Thoracic aorta (tissue), 2 donors: ENCODE measurements around the gene ARHGAP18. TPM values are rescaled to one million over a fixed set of nuclear protein-coding genes. Genes with fewer than 3 reads are reported as not detected.

Experiments
- ATAC-seq: fragments of 150-250 bp; one replicate; pipeline ENCODE4 v1.8.0; 2017; ENCODE audit warnings: low read depth; ENCODE audit not compliant: insufficient number of reproducible peaks, low FRiP score
- DNase-seq: peaks from one replicate; pipeline ENCODE4 v3.0.0-alpha.2; 2020; ENCODE audit warnings: low spot score
- H3K27ac ChIP-seq, 2 donors: fragments of 200-600 bp; sonication (generic); 1 replicate in 1 of 2; 2 replicates in 1 of 2; pipeline ENCODE4 v1.5.1; 2016; ENCODE audit warnings: mild to moderate bottlenecking in 2 of 2, moderate library complexity in 2 of 2
- H3K27me3 ChIP-seq: fragments of 200-600 bp; sonication (generic); replicated peaks from 2 replicates; pipeline ENCODE4 v1.6.0; 2016; ENCODE audit warnings: mild to moderate bottlenecking; ENCODE audit not compliant: insufficient read depth
- H3K36me3 ChIP-seq: fragments of 200-600 bp; sonication (generic); one replicate; pipeline ENCODE4 v1.5.1; 2016
- H3K4me1 ChIP-seq, 2 donors: fragments of 200-600 bp; sonication (generic); 1 replicate in 1 of 2; 2 replicates in 1 of 2; pipeline versions ENCODE4 v1.5.1 to v1.6.0; 2016; ENCODE audit warnings: low read depth in 2 of 2, mild to moderate bottlenecking in 1 of 2; ENCODE audit not compliant: control insufficient read depth in 1 of 2
- H3K4me3 ChIP-seq: fragments of 200-600 bp; sonication (generic); 2 replicates; pipeline ENCODE4 v1.5.1; 2016; ENCODE audit warnings: mild to moderate bottlenecking
- H3K9me3 ChIP-seq: fragments of 200-600 bp; sonication (generic); 2 replicates; pipeline ENCODE4 v1.5.1; 2016
- CTCF ChIP-seq: fragments of 200-600 bp; sonication (generic); IDR thresholded peaks from one replicate; pipeline ENCODE4 v1.5.1; 2019; ENCODE audit warnings: antibody characterized with exemption
- total RNA-seq, 2 donors: library from RNA; depleted of rRNA; stranded (reverse); fragments of >200 nt; gene quantifications; one replicate each; pipeline versions ENCODE4 v1.1.0 to v1.2.3, GENCODE V29; 2016

Gene ARHGAP18
- total RNA-seq, 2 donors from 2014 or later: 24.8 to 37.0 TPM

- DNase-seq (no peak), ATAC-seq (no peak)
- Histone ChIP-seq H3K9me3 (no peaks in the 10 kb centered on the region), H3K36me3 (no peaks in the 10 kb centered on the region), H3K4me1 (peaks cover 18 to 28% of the 10 kb centered on the region in 2 donors), H3K4me3 (no peak overlapping the region), H3K27ac (no peak overlapping the region), H3K27me3 (no peaks in the 10 kb centered on the region)
- no peak for TF ChIP-seq CTCF
These were observed 40.4 kb upstream of the ARHGAP18 start for GRCh38 chr6:129750360-129750759.

GRCh38 chr6:129749749-129750120 is 39.8 kb upstream of the ARHGAP18 start:
- no peak for TF ChIP-seq CTCF

GRCh38 chr6:129748901-129749748 is 39.1 kb upstream of the ARHGAP18 start:
- Histone ChIP-seq H3K4me1 (peaks cover 18 to 28% of the 10 kb centered on the region in 2 donors), H3K27ac (peak overlapping the region in 1 of 2 donors; percentile 0), H3K36me3 (no peaks in the 10 kb centered on the region), H3K4me3 (no peak overlapping the region), H3K27me3 (no peaks in the 10 kb centered on the region), H3K9me3 (no peaks in the 10 kb centered on the region)
- DNase-seq: no peak
- no peak for ATAC-seq
- no peak for TF ChIP-seq CTCF

More at GRCh38 chr6:129749749-129750120, 39.8 kb upstream of the ARHGAP18 start:
- DNase-seq (no peak), ATAC-seq (peak; percentile 47)
- Histone ChIP-seq H3K27me3 (no peaks in the 10 kb centered on the region), H3K27ac (peak overlapping the region in 1 of 2 donors; percentile 0), H3K9me3 (no peaks in the 10 kb centered on the region), H3K4me3 (no peak overlapping the region), H3K36me3 (no peaks in the 10 kb centered on the region), H3K4me1 (peaks cover 18 to 28% of the 10 kb centered on the region in 2 donors)

- H3K4me1 ChIP-seq: peaks cover 18 to 28% of the 10 kb centered on the region in 2 donors
- no peak for TF ChIP-seq CTCF
- ATAC-seq (no peak), DNase-seq (no peak)
- H3K27me3 ChIP-seq: no peaks in the 10 kb centered on the region
- H3K4me3 ChIP-seq: no peak overlapping the region
- no peaks in the 10 kb centered on the region for H3K9me3 ChIP-seq
- no peaks in the 10 kb centered on the region for H3K36me3 ChIP-seq
- no peak overlapping the region for H3K27ac ChIP-seq
These were observed 38.4 kb upstream of the ARHGAP18 start for GRCh38 chr6:129748212-129748900.

GRCh38 chr6:129747588-129748112 is 37.7 kb upstream of the ARHGAP18 start:
- ATAC-seq (no peak), DNase-seq (no peak)
- H3K27me3 ChIP-seq: no peaks in the 10 kb centered on the region
- H3K36me3 ChIP-seq: no peaks in the 10 kb centered on the region
- no peak overlapping the region for H3K27ac ChIP-seq
- H3K4me1 ChIP-seq: peaks cover 18 to 28% of the 10 kb centered on the region in 2 donors
- no peaks in the 10 kb centered on the region for H3K9me3 ChIP-seq
- TF ChIP-seq CTCF: no peak
- H3K4me3 ChIP-seq: no peak overlapping the region
